PC-9 (cell line): Measurements from ENCODE around the gene STARD8. TPM values are rescaled to one million over a fixed set of nuclear protein-coding genes. Genes with fewer than 3 reads are reported as not detected.

Experiments used
- BruUV-seq: library from RNA; stranded (reverse); fragments of 400-500 nt; replicated peaks from 2 replicates; lab custom pipeline; 2021; lab: Mats Ljungman, UMichigan
- CTCF ChIA-PET: fragments of 300-600 bp; sonication (Branson Sonifier 250); formaldehyde crosslinking; loops from one replicate; lab custom pipeline; 2022; ENCODE audit warnings: antibody characterized with exemption; lab: Charles Lee
- POLR2A ChIA-PET: fragments of 300-600 bp; sonication (Branson Sonifier 250); formaldehyde crosslinking; loops from one replicate; lab custom pipeline; 2022; ENCODE audit warnings: antibody characterized with exemption; ENCODE audit not compliant: unreplicated experiment; lab: Charles Lee
- DNase-seq, 2 experiments: peaks; one replicate each; pipeline versions ENCODE4 v3.0.0 to v3.0.0-alpha.2; 2015 to 2022; ENCODE audit warnings: mixed read lengths in 1 of 2
- H2AFZ ChIP-seq: fragments of 200-600 bp; sonication (generic); 2 replicates; pipeline ENCODE4 v1.8.1; 2017; ENCODE audit warnings: antibody characterized with exemption
- H3F3A ChIP-seq: fragments of 200-600 bp; sonication (generic); 2 replicates; pipeline ENCODE4 v1.8.1; 2017; ENCODE audit warnings: antibody characterized with exemption, mild to moderate bottlenecking, low read depth; ENCODE audit not compliant: insufficient read depth
- H3K27ac ChIP-seq: fragments of 200-600 bp; sonication (generic); 2 replicates; pipeline ENCODE4 v1.6.1; 2016; ENCODE audit warnings: mixed run types
- H3K27me3 ChIP-seq: fragments of 200-600 bp; sonication (generic); 2 replicates; pipeline ENCODE4 v1.6.1; 2016; ENCODE audit warnings: low read depth, mixed run types; ENCODE audit not compliant: insufficient read depth
- H3K36me3 ChIP-seq: fragments of 200-600 bp; sonication (generic); 2 replicates; pipeline ENCODE4 v1.6.1; 2016; ENCODE audit warnings: low read depth, mixed run types
- H3K4me1 ChIP-seq: fragments of 200-600 bp; sonication (generic); replicated peaks from 2 replicates; pipeline ENCODE4 v1.6.1; 2016; ENCODE audit warnings: mixed run types; ENCODE audit not compliant: insufficient read depth
- H3K4me2 ChIP-seq: fragments of 200-600 bp; sonication (generic); 2 replicates; pipeline ENCODE4 v1.6.1; 2017; ENCODE audit warnings: mixed run types
- H3K4me3 ChIP-seq: fragments of 200-600 bp; sonication (generic); 2 replicates; pipeline ENCODE4 v1.6.1; 2016; ENCODE audit warnings: mixed run types
- H3K79me2 ChIP-seq: fragments of 200-600 bp; sonication (generic); 2 replicates; pipeline ENCODE4 v1.6.1; 2017; ENCODE audit warnings: low read depth, mixed run types
- H3K9me2 ChIP-seq: fragments of 200-600 bp; sonication (generic); 2 replicates; pipeline ENCODE4 v1.8.1; 2017; ENCODE audit warnings: mild to moderate bottlenecking; ENCODE audit not compliant: insufficient read depth
- H3K9me3 ChIP-seq: fragments of 200-600 bp; sonication (generic); 2 replicates; pipeline ENCODE4 v1.8.1; 2016; ENCODE audit warnings: low read depth; ENCODE audit not compliant: insufficient read depth
- H4K20me1 ChIP-seq: fragments of 200-600 bp; sonication (generic); 2 replicates; pipeline ENCODE4 v1.8.1; 2017; ENCODE audit not compliant: insufficient read depth
- EZH2 ChIP-seq: fragments of 200-600 bp; sonication (generic); IDR thresholded peaks from 2 replicates; pipeline ENCODE4 v1.8.0; 2017; ENCODE audit warnings: antibody characterized with exemption, low read depth
- intact Hi-C: fragments of 100-400 bp; cut with micrococcal nuclease; formaldehyde crosslinking; loops from one replicate; pipeline ENCODE4 v1.10.0; 2022; ENCODE audit not compliant: unreplicated experiment
- total RNA-seq: library from RNA; stranded (reverse); gene quantifications from 2 replicates; pipeline ENCODE4 v1.2.3, GENCODE V29; 2021
- TF ChIP-seq, protein P1 (sequence below): fragments of 200-600 bp; sonication (generic); conservative IDR thresholded peaks from 2 replicates; pipeline ENCODE4 v1.6.1; 2017; ENCODE audit warnings: mixed run types, antibody characterized with exemption, mild to moderate bottlenecking, moderate library complexity

Gene STARD8
- total RNA-seq, 1 experiment from 2014 or later: 2.2 TPM

DNA sequence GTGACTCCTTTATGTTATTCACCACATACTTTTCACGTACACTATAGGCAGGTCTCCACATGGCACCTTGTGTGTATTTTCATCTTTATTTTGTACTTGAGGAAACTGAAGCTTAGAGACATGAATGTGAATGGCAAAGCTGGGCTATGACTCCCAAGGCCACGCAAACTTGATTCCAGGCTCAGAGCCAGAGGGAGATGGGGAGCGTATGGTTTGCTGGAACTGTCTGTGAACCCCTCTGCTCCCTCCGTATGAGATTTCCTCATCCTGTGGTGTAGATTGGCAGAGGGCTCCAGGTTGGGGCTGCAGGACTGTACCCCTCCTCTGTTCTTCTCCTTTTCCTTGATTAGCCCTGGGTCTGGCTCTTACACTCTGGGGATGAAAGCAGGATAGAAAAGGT, 16.1 kb upstream of the STARD8 start:
- BruUV-seq: no TSS peak
- Histone ChIP-seq H3K4me2 (no peak overlapping the region), H3K79me2 (no peaks in the 10 kb centered on the region), H3F3A (no peaks in the 10 kb centered on the region), H3K9me3 (no peaks in the 10 kb centered on the region), H3K27ac (no peak overlapping the region), H3K9me2 (no peaks in the 10 kb centered on the region), H3K4me3 (no peak overlapping the region), H4K20me1 (no peaks in the 10 kb centered on the region), H3K27me3 (no peaks in the 10 kb centered on the region), H3K4me1 (no peaks in the 10 kb centered on the region), H3K36me3 (no peaks in the 10 kb centered on the region), H2AFZ (no peak overlapping the region)
- no peak for DNase-seq
- CTCF ChIA-PET: no interaction called here
- TF ChIP-seq, protein P1, sequence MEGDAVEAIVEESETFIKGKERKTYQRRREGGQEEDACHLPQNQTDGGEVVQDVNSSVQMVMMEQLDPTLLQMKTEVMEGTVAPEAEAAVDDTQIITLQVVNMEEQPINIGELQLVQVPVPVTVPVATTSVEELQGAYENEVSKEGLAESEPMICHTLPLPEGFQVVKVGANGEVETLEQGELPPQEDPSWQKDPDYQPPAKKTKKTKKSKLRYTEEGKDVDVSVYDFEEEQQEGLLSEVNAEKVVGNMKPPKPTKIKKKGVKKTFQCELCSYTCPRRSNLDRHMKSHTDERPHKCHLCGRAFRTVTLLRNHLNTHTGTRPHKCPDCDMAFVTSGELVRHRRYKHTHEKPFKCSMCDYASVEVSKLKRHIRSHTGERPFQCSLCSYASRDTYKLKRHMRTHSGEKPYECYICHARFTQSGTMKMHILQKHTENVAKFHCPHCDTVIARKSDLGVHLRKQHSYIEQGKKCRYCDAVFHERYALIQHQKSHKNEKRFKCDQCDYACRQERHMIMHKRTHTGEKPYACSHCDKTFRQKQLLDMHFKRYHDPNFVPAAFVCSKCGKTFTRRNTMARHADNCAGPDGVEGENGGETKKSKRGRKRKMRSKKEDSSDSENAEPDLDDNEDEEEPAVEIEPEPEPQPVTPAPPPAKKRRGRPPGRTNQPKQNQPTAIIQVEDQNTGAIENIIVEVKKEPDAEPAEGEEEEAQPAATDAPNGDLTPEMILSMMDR: no peak
- TF ChIP-seq EZH2: no peak
- POLR2A ChIA-PET: no interaction called here
- intact Hi-C loops: no loop called here

GRCh38 chrX:68632491-68632890, 15.0 kb upstream of the STARD8 start:
- no peaks in the 10 kb centered on the region for H3K9me2 ChIP-seq
- no peaks in the 10 kb centered on the region for H3K9me3 ChIP-seq
- no peaks in the 10 kb centered on the region for H3K27me3 ChIP-seq
- CTCF ChIA-PET: no interaction called here
- no TSS peak for BruUV-seq
- POLR2A ChIA-PET: no interaction called here
- H3K4me3 ChIP-seq: no peak overlapping the region
- intact Hi-C loops: no loop called here
- no peaks in the 10 kb centered on the region for H3K79me2 ChIP-seq
- H4K20me1 ChIP-seq: no peaks in the 10 kb centered on the region
- DNase-seq: no peak
- H3K4me1 ChIP-seq: no peaks in the 10 kb centered on the region
- no peak for TF ChIP-seq EZH2
- TF ChIP-seq, protein P1: no peak
- no peak overlapping the region for H2AFZ ChIP-seq
- no peak overlapping the region for H3K4me2 ChIP-seq
- H3K36me3 ChIP-seq: no peaks in the 10 kb centered on the region
- no peaks in the 10 kb centered on the region for H3F3A ChIP-seq
- H3K27ac ChIP-seq: no peak overlapping the region

GRCh38 chrX:68633981-68634380, 13.5 kb upstream of the STARD8 start:
- Histone ChIP-seq H3K79me2 (no peaks in the 10 kb centered on the region), H3K27me3 (no peaks in the 10 kb centered on the region), H3K4me3 (no peak overlapping the region), H3K27ac (no peak overlapping the region), H3K36me3 (no peaks in the 10 kb centered on the region), H3K4me2 (no peak overlapping the region), H4K20me1 (no peaks in the 10 kb centered on the region), H2AFZ (no peak overlapping the region), H3K9me2 (no peaks in the 10 kb centered on the region), H3K4me1 (no peaks in the 10 kb centered on the region), H3F3A (no peaks in the 10 kb centered on the region), H3K9me3 (no peaks in the 10 kb centered on the region)
- no peak for DNase-seq
- intact Hi-C loops: no loop called here
- no TSS peak for BruUV-seq
- ChIA-PET CTCF (no interaction called here), POLR2A (no interaction called here)
- TF ChIP-seq EZH2: no peak
- TF ChIP-seq, protein P1: no peak
